ENCODE results near the gene TNIP1. TPM values are rescaled to one million over a fixed set of nuclear protein-coding genes. Genes with fewer than 3 reads are reported as not detected.
A peak's percentile ranks its signal among the peaks of the same experiment; 100 is the strongest.

The TNIP1 gene
- total RNA-seq, 1 donor from 2014 or later = 120 TPM

- peak; percentile 47 for ATAC-seq
- Histone ChIP-seq H3K36me3 (peaks cover 98% of the 10 kb centered on the region), H3K27me3 (no peaks in the 10 kb centered on the region), H3K27ac (peak overlapping the region; percentile 78), H3K4me1 (peaks cover 41% of the 10 kb centered on the region), H3K4me3 (no peak overlapping the region), H3K9me3 (no peaks in the 10 kb centered on the region)
- intact Hi-C loops (cut with DNase I) = no loop called here
- no peak for DNase-seq
- TF ChIP-seq, protein P1, sequence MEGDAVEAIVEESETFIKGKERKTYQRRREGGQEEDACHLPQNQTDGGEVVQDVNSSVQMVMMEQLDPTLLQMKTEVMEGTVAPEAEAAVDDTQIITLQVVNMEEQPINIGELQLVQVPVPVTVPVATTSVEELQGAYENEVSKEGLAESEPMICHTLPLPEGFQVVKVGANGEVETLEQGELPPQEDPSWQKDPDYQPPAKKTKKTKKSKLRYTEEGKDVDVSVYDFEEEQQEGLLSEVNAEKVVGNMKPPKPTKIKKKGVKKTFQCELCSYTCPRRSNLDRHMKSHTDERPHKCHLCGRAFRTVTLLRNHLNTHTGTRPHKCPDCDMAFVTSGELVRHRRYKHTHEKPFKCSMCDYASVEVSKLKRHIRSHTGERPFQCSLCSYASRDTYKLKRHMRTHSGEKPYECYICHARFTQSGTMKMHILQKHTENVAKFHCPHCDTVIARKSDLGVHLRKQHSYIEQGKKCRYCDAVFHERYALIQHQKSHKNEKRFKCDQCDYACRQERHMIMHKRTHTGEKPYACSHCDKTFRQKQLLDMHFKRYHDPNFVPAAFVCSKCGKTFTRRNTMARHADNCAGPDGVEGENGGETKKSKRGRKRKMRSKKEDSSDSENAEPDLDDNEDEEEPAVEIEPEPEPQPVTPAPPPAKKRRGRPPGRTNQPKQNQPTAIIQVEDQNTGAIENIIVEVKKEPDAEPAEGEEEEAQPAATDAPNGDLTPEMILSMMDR (IDR thresholded peaks at IDR 0.05) = peak; percentile 25
Measured at GRCh38 chr5:151040211-151040747, 40.6 kb downstream of the TNIP1 start.

- Histone ChIP-seq H3K36me3 (peaks cover 98% of the 10 kb centered on the region), H3K27ac (peak overlapping the region; percentile 78), H3K4me1 (peaks cover 41% of the 10 kb centered on the region), H3K9me3 (no peaks in the 10 kb centered on the region), H3K4me3 (no peak overlapping the region), H3K27me3 (no peaks in the 10 kb centered on the region)
- TF ChIP-seq, protein P1 (IDR thresholded peaks at IDR 0.05) = no peak
- no peak for DNase-seq
- intact Hi-C loops (cut with DNase I) = no loop called here
- ATAC-seq = no peak
Measured at GRCh38 chr5:151039665-151040064, 41.2 kb downstream of the TNIP1 start.

DNA sequence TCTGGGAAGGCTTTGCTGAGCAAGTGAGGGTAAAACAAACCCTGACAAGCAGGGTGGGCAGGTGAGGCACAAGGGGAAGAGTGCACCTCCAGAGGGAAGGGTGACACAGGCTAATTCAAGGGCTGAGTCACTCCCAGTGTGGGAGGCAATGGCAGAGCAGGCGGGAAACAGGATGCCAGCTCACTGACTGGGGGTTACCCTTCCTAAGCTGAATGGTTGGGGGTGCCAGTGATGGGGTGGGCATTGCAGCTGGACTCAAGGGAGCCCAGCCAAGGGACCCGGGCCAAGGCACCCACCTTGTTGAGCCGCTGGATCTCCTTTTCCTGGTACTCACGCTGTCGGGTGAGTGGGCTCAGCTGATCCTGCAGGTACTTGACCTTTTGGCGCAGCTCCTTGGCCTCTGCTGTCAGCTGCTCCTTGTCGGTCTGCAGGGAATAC is 42.0 kb downstream of the TNIP1 start:
- TF ChIP-seq, protein P1 (IDR thresholded peaks at IDR 0.05) = no peak
- Histone ChIP-seq H3K27me3 (no peaks in the 10 kb centered on the region), H3K4me1 (peaks cover 41% of the 10 kb centered on the region), H3K4me3 (no peak overlapping the region), H3K27ac (peak overlapping the region; percentile 78), H3K36me3 (peaks cover 94% of the 10 kb centered on the region), H3K9me3 (no peaks in the 10 kb centered on the region)
- intact Hi-C loops (cut with DNase I) = no loop called here
- no peak for DNase-seq
- no peak for ATAC-seq

DNA sequence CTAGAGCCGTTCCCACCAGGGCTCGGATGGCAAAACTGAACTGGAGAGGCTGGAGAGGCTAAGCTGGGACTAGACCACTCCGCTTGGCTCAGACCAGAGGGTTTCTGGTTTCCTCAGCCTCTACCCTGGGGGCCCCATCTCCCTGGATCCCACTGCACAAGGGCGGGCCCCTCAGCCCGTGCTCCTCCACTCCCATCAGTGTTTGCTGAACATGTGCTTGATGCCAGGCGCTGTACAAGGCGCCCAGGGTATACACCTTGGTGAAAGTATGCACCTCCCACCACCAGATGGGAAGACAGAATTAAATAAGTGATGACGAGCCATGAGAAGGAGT is 42.5 kb downstream of the TNIP1 start:
- ATAC-seq = no peak
- peak overlapping the region; percentile 78 for H3K27ac ChIP-seq
- no peak overlapping the region for H3K4me3 ChIP-seq
- peaks cover 94% of the 10 kb centered on the region for H3K36me3 ChIP-seq
- H3K9me3 ChIP-seq = no peaks in the 10 kb centered on the region
- TF ChIP-seq, protein P1 (IDR thresholded peaks at IDR 0.05) = no peak
- peaks cover 41% of the 10 kb centered on the region for H3K4me1 ChIP-seq
- no peaks in the 10 kb centered on the region for H3K27me3 ChIP-seq
- DNase-seq = no peak
- intact Hi-C loops (cut with DNase I) = no loop called here

GRCh38 chr5:151037561-151038411 is 43.0 kb downstream of the TNIP1 start:
- DNase-seq (no peak), ATAC-seq (peak; percentile 8)
- Histone ChIP-seq H3K36me3 (peaks cover 93% of the 10 kb centered on the region), H3K9me3 (no peaks in the 10 kb centered on the region), H3K4me1 (peaks cover 41% of the 10 kb centered on the region), H3K27ac (peak overlapping the region; percentile 78), H3K27me3 (no peaks in the 10 kb centered on the region), H3K4me3 (no peak overlapping the region)
- TF ChIP-seq, protein P1 (IDR thresholded peaks at IDR 0.05) = no peak
- intact Hi-C loops (cut with DNase I) = no loop called here

Measured in upper lobe of right lung (tissue), 1 donor.